ENCODE measurements around the gene MAP3K20.

DNA sequence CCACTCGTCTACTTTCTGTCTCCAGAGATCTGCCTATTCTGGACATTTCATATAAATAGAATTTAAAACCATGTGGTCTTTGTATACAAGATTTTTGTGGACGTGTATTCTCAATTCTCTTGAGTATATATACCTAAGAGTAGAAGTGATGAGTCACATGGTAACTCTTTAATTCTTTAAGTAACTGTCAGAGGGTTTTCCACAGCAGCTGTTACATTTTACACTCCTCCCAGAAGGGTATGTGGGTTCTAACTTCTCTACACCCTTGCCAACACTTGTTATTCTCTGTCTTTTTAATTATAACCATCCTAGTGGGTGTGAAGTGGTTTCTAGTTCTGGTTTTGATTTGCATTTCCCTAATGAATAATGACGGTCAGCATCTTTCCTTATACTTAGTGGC is 70.9 kb downstream of the MAP3K20 start:
- TF ChIP-seq POLR2AphosphoS5 (IDR thresholded peaks at IDR 0.05; ENCODE audit: low read depth, low read length) = no peak
- no peak for TF ChIP-seq TAF1 (IDR thresholded peaks at IDR 0.05; ENCODE audit: borderline replicate concordance, insufficient read depth, low read length)
- TF ChIP-seq SIN3A (IDR thresholded peaks at IDR 0.05; ENCODE audit: borderline replicate concordance, insufficient read depth, low read length) = no peak

Measured in PFSK-1 (cell line).